Ascending aorta (tissue), 2 donors: Measurements from ENCODE around the gene RIMS4. TPM values are rescaled to one million over a fixed set of nuclear protein-coding genes. Genes with fewer than 3 reads are reported as not detected.

Source experiments
- DNase-seq, 2 donors: peaks; one replicate each; pipeline ENCODE4 v3.0.0-alpha.2; 2019; ENCODE audit warnings: low spot score in 2 of 2
- H3K27ac ChIP-seq, 2 donors: fragments of 200-600 bp; sonication (generic); one replicate each; pipeline ENCODE4 v1.5.1; 2016 to 2017; ENCODE audit warnings: mild to moderate bottlenecking in 1 of 2
- H3K27me3 ChIP-seq: fragments of 200-600 bp; sonication (generic); one replicate; pipeline ENCODE4 v1.5.1; 2017
- H3K36me3 ChIP-seq, 2 donors: fragments of 200-600 bp; sonication (generic); one replicate each; pipeline ENCODE4 v1.5.1; 2016
- H3K4me1 ChIP-seq, 2 donors: fragments of 200-600 bp; sonication (generic); one replicate each; pipeline ENCODE4 v1.5.1; 2016 to 2017; ENCODE audit warnings: mild to moderate bottlenecking in 1 of 2
- H3K4me3 ChIP-seq, 2 donors: fragments of 200-600 bp; sonication (generic); one replicate each; pipeline ENCODE4 v1.5.1; 2016 to 2017; ENCODE audit warnings: mild to moderate bottlenecking in 1 of 2
- H3K9me3 ChIP-seq, 2 donors: fragments of 200-600 bp; sonication (generic); one replicate each; pipeline ENCODE4 v1.5.1; 2016
- intact Hi-C: fragments of 100-400 bp; cut with DNase I; formaldehyde crosslinking; loops from one replicate; pipeline ENCODE4 v1.15.1; 2023
- total RNA-seq: library from RNA; depleted of rRNA; stranded (reverse); fragments of >200 nt; gene quantifications from one replicate; pipeline ENCODE4 v1.1.0, GENCODE V29; 2016
- TF ChIP-seq, protein P1 (sequence below), 3 experiments: fragments of 200-600 bp in 2 of 3; fragments of 450-650 bp in 1 of 3; sonication (generic) in 2 of 3; IDR thresholded peaks; one replicate each; pipeline ENCODE4 v1.5.1; 2016 to 2019; ENCODE audit warnings: antibody characterized with exemption in 3 of 3, mild to moderate bottlenecking in 1 of 3, moderate library complexity in 1 of 3

RIMS4 gene
- total RNA-seq, 1 donor from 2014 or later, result 4.0 TPM

DNA sequence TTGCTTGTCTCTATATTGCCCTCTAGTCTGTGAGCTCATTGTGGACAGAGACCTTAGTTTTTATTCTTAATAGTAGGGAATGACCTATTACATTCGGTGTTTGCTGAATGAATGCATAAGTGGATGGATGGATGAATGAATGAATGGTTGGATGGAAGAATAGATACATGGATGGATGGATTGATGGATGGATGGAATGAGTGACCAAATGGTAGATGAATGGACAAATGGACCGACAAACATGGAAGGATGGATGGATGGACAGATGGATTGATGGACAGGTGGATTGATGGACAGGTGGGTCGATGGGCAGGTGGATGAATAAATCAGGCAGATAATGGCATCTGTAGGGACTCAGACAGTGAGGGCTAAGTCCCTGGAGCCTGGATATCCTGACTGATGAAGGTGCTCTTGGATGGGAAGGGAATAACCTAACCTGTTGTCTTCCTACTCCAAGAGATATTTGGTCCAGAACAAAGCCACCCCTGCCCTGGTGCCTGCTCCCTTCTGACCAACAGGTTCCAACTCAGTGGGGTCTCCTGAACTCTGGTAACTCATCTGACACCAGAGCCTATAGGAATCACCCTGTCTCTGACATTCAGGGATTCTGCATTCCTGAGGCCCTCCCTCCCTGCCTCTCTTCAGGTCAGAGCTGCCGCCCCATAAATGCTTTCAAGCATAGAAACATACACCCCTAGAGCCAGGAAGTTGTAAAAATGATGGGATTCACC lies 104.8 kb downstream of the RIMS4 start:
- Histone ChIP-seq H3K27me3 (no peaks in the 10 kb centered on the region), H3K4me3 (no peak overlapping the region), H3K4me1 (peaks cover 13 to 50% of the 10 kb centered on the region in 2 donors), H3K9me3 (no peaks in the 10 kb centered on the region), H3K27ac (peak overlapping the region; percentile 87 to 93), H3K36me3 (no peaks in the 10 kb centered on the region)
- TF ChIP-seq, protein P1, sequence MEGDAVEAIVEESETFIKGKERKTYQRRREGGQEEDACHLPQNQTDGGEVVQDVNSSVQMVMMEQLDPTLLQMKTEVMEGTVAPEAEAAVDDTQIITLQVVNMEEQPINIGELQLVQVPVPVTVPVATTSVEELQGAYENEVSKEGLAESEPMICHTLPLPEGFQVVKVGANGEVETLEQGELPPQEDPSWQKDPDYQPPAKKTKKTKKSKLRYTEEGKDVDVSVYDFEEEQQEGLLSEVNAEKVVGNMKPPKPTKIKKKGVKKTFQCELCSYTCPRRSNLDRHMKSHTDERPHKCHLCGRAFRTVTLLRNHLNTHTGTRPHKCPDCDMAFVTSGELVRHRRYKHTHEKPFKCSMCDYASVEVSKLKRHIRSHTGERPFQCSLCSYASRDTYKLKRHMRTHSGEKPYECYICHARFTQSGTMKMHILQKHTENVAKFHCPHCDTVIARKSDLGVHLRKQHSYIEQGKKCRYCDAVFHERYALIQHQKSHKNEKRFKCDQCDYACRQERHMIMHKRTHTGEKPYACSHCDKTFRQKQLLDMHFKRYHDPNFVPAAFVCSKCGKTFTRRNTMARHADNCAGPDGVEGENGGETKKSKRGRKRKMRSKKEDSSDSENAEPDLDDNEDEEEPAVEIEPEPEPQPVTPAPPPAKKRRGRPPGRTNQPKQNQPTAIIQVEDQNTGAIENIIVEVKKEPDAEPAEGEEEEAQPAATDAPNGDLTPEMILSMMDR (IDR thresholded peaks at IDR 0.05), result no peak
- DNase-seq, result no peak
- intact Hi-C loops, result loop anchor here (1.0 kb wide), 2 partner anchors 9 to 13 kb away; no protein-coding TSS in a partner anchor

DNA sequence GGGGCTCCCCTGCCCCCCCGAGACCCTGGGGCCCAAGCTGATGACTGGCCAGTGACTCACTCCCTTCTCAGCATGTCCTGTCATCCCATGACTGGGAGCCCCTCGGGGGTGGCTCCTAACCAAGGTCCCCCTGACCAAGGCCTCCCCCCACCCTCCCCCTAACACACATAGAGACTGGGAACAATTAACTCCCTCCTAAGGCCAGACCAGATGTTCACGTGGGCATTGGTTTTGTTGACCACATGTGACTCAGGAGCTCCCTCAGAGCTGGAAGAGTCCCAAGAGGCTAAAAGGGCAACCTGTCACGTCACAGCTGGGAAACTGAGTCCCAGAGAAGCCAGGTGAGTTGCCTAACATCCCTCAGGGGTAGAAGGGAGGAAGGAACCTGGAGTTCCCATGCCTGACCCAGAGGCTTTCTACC lies 105.8 kb downstream of the RIMS4 start:
- H3K4me3 ChIP-seq, result no peak overlapping the region
- H3K4me1 ChIP-seq, result peaks cover 13 to 50% of the 10 kb centered on the region in 2 donors
- H3K36me3 ChIP-seq, result no peaks in the 10 kb centered on the region
- TF ChIP-seq, protein P1 (IDR thresholded peaks at IDR 0.05), result no peak
- H3K9me3 ChIP-seq, result no peaks in the 10 kb centered on the region
- DNase-seq, result no peak
- no peaks in the 10 kb centered on the region for H3K27me3 ChIP-seq
- peak overlapping the region; percentile 87 to 93 for H3K27ac ChIP-seq
- intact Hi-C loops, result no loop called here

DNA sequence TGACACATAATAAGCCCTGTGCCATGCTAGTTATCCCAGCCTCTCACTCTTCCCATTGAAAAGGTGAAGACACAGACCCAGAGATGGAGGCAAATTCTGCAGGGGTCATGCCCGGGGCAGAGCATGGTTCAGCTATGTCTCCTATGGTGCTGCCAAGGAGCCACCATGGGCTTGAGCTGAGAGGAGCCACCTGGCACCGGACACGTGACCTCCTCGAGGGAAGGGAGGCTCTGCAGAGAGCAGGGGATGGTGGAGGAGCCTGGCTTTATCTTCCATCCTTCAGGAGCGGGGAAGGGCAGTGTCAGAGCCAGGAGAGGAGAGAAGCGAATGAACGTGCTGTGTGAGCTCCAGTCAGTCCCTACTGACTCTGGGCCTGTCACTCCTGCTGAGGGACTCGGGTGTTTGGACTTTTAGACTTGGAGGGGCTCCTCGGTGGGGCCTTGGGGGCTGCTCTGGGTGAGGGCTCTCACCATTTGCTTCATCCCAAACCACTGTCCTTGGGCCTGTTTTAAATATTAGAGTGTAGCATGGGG lies 106.3 kb downstream of the RIMS4 start:
- H3K4me3 ChIP-seq, result no peak overlapping the region
- peak overlapping the region; percentile 87 to 93 for H3K27ac ChIP-seq
- DNase-seq, result no peak
- no peaks in the 10 kb centered on the region for H3K27me3 ChIP-seq
- H3K36me3 ChIP-seq, result no peaks in the 10 kb centered on the region
- peaks cover 13 to 50% of the 10 kb centered on the region in 2 donors for H3K4me1 ChIP-seq
- TF ChIP-seq, protein P1 (IDR thresholded peaks at IDR 0.05), result no peak
- no peaks in the 10 kb centered on the region for H3K9me3 ChIP-seq
- intact Hi-C loops, result no loop called here

DNA sequence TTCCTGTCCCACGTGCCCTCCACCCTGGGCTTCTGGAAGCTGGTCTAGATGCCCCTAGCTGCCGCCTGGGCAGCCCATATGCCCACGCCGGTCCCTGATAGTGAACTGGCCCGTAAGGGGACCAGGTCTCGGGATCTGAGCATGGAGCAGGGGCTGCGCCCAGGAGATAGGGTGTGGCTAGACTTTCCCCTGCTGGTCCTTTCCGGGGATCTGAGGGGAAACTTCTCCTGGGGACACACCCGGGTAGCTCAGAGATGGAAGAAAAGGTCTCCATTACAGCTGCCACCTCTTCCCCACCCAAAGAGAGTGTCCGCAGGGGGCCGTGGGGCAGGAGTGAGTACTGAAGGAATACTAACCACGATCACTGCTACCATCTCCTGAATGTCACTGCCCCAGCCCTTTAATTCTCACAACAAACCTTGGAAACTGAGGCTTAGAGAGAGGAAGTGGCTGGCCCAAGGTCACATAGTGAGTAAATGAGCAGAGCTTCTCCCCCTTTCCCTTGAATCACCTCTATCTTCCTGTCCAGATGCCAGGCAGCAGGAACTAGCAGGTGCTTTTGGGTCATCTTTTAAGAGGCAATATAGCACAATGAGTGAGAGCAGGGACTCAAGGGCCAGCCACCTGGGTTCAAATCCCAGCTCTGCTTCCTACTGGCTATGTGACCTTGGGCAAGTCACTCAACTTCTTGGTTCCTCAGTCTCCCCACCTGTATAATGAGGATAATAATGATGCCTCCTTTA lies 107.0 kb downstream of the RIMS4 start:
- DNase-seq, result no peak
- Histone ChIP-seq H3K4me1 (peaks cover 13 to 50% of the 10 kb centered on the region in 2 donors), H3K36me3 (no peaks in the 10 kb centered on the region), H3K4me3 (no peak overlapping the region), H3K27ac (peak overlapping the region; percentile 87 to 93), H3K27me3 (no peaks in the 10 kb centered on the region), H3K9me3 (no peaks in the 10 kb centered on the region)
- intact Hi-C loops, result no loop called here
- TF ChIP-seq, protein P1 (IDR thresholded peaks at IDR 0.05), result no peak

DNA sequence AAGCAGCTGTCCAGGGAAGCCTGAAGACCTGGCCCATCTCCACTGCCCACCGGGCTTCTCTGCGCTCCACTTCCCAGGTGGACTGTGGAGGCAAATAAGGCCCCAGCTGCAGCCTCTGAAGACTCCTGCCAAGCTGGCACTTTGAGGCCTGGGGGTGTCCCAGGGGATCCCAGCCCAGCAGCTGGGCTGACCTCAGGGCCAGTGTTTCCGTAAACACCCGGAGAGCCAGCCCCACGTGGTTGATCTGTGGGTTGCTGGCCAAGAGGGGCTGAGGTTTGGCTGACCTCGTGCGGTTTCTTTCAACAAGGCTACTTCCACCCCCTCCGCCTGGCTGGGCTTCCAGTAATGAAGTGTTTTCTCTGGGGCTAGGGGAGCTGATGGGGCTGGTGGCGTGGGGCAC lies 107.6 kb downstream of the RIMS4 start:
- TF ChIP-seq, protein P1 (IDR thresholded peaks at IDR 0.05), result no peak
- Histone ChIP-seq H3K4me3 (no peak overlapping the region), H3K36me3 (no peaks in the 10 kb centered on the region), H3K4me1 (peaks cover 13 to 50% of the 10 kb centered on the region in 2 donors), H3K27me3 (no peaks in the 10 kb centered on the region), H3K9me3 (no peaks in the 10 kb centered on the region), H3K27ac (peak overlapping the region; percentile 87 to 93)
- intact Hi-C loops, result no loop called here
- peak; percentile 68 to 96 for DNase-seq
